ENCODE data around the gene CTSG.
"Not testable (repeated sequence)": the region's sequence is repeated elsewhere in the genome, so short reads cannot be mapped to it uniquely, and the experiment has no call there.

DNA sequence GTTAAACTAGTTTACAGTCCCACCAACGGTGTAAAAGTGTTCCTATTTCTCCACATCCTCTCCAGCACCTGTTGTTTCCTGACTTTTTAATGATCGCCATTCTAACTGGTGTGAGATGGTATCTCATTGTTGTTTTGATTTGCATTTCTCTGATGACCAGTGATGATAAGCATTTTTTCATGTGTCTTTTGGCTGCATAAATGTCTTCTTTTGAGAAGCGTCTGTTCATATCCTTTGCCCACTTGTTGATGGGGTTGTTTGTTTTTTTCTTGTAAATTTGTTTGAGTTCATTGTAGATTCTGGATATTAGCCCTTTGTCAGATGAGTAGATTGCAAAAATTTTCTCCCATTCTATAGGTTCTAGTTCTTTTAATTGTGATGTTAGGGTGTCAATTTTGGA lies 8.4 kb upstream of the CTSG start:
- TF ChIP-seq, protein P1, sequence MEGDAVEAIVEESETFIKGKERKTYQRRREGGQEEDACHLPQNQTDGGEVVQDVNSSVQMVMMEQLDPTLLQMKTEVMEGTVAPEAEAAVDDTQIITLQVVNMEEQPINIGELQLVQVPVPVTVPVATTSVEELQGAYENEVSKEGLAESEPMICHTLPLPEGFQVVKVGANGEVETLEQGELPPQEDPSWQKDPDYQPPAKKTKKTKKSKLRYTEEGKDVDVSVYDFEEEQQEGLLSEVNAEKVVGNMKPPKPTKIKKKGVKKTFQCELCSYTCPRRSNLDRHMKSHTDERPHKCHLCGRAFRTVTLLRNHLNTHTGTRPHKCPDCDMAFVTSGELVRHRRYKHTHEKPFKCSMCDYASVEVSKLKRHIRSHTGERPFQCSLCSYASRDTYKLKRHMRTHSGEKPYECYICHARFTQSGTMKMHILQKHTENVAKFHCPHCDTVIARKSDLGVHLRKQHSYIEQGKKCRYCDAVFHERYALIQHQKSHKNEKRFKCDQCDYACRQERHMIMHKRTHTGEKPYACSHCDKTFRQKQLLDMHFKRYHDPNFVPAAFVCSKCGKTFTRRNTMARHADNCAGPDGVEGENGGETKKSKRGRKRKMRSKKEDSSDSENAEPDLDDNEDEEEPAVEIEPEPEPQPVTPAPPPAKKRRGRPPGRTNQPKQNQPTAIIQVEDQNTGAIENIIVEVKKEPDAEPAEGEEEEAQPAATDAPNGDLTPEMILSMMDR (IDR thresholded peaks at IDR 0.05) = not testable (repeated sequence)
- TF ChIP-seq POLR2A (IDR thresholded peaks at IDR 0.05) = not testable (repeated sequence)
